ENCODE data around the gene SPACA7.

SPACA7 gene

DNA sequence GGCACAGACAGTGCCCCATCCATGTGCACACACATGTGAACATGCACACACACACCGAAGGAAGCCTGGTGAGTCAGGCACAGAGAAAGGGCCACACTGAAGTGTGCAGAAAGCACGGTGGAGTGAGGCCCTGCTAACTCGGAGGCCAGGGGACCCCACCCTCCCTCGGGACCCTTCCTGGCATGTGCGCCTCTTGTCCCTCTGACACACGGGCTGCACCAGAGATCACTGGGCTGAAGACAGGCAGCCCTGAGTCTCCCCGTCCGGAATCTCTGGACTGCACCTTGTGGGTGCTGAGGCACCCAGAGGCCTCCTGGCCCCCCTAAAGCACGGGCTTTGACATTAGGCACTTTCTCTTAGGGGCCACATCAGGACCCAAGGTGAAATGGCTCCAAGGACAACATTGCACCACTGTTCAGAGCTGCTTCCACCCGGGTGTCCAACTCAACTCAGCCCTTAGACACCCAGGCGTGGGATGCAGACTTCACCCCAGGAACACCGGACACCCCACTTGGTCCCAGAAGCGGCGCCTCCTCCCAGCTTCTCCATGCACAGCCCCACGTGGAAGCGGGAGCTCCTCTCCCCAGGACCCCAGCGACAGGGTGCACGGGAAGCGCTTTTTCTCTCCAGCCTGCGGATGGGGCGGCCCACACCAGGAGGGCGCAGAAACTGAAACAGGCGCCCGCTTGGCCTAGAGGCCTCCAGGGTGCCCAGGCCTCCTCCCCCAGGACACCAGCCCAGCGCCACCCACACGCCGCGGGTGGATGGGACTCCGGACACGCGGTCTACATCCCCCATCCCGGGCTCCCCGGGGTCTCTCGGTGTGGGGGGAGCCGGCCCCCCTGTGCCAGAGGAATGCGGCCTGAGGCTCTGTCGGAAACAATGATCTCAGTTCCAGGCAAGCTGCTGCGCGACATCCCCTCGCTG is 90.2 kb downstream of the SPACA7 start:
- no peaks in the 10 kb centered on the region for H3K36me3 ChIP-seq (ENCODE audit: control insufficient read depth, insufficient read depth, low read length)
- no peak overlapping the region for H3K27ac ChIP-seq (ENCODE audit: low read depth, low read length, severe bottlenecking)
- no peaks in the 10 kb centered on the region for H3K4me1 ChIP-seq (ENCODE audit: control insufficient read depth, insufficient read depth, low read length, poor library complexity, severe bottlenecking)

DNA sequence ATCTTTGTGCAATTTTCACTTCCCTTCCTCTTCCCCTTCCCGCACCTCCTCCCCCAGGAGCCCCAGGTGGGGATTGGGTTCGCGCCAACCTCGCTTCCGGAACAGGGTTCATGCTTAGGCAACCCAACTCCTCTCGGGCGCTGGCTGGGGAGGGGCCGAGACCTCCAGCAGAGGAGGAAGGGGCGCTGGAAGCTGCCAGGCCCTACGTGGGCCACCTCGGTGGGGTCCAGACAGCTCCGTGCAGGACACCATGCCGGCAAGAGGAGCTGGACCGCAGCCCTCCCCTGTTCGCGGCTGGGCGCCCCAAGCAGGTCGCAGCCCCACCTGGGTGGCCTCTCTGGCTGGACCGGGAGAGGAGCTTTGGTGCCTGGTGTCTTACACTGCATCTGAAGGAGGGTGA is 91.1 kb downstream of the SPACA7 start:
- Histone ChIP-seq H3K4me3 (ENCODE audit: extremely low read depth, insufficient read depth, low read length, poor library complexity, severe bottlenecking) (no peak overlapping the region), H3K4me1 (ENCODE audit: control insufficient read depth, insufficient read depth, low read length, poor library complexity, severe bottlenecking) (no peaks in the 10 kb centered on the region), H3K9me3 (ENCODE audit: control insufficient read depth, low read length) (no peaks in the 10 kb centered on the region), H3K36me3 (ENCODE audit: control insufficient read depth, insufficient read depth, low read length) (no peaks in the 10 kb centered on the region), H3K27ac (ENCODE audit: low read depth, low read length, severe bottlenecking) (no peak overlapping the region)
- 95 to 96% methylated on average over 14 to 19 of the region's 19 CpGs for WGBS, 2 experiments (ENCODE audit: insufficient coverage in 2 of 2)

More for the DNA sequence above, 90.2 kb downstream of the SPACA7 start:
- Histone ChIP-seq H3K9me3 (ENCODE audit: control insufficient read depth, low read length) (no peaks in the 10 kb centered on the region), H3K4me3 (ENCODE audit: extremely low read depth, insufficient read depth, low read length, poor library complexity, severe bottlenecking) (no peak overlapping the region)
- WGBS, 2 experiments (ENCODE audit: insufficient coverage in 2 of 2) = 91% methylated on average over 21 to 40 of the region's 40 CpGs

DNA sequence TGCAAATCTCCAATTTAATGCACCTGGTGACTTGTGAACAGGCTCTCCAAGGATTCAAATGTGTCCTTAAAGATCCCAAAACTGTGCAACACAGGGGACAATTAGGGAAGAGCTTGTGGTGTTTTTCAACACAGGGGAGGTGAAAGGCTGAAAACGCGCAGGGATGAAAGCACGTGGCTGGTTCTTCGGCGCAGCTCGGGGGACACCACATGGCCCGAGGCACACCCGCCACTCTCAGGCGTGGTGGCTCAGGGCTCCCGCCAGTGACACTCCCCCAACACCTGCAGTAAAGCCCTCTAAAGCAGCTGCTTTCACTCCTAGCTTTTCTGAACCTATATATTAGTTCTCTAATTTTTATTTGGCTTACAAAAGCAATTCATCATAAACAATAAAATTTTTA is 91.9 kb downstream of the SPACA7 start:
- no peak overlapping the region for H3K4me3 ChIP-seq (ENCODE audit: extremely low read depth, insufficient read depth, low read length, poor library complexity, severe bottlenecking)
- no peaks in the 10 kb centered on the region for H3K36me3 ChIP-seq (ENCODE audit: control insufficient read depth, insufficient read depth, low read length)
- 91 to 92% methylated on average over 9 to 10 of the region's 10 CpGs for WGBS, 2 experiments (ENCODE audit: insufficient coverage in 2 of 2)
- H3K9me3 ChIP-seq (ENCODE audit: control insufficient read depth, low read length) = no peaks in the 10 kb centered on the region
- H3K27ac ChIP-seq (ENCODE audit: low read depth, low read length, severe bottlenecking) = no peak overlapping the region
- H3K4me1 ChIP-seq (ENCODE audit: control insufficient read depth, insufficient read depth, low read length, poor library complexity, severe bottlenecking) = no peaks in the 10 kb centered on the region

DNA sequence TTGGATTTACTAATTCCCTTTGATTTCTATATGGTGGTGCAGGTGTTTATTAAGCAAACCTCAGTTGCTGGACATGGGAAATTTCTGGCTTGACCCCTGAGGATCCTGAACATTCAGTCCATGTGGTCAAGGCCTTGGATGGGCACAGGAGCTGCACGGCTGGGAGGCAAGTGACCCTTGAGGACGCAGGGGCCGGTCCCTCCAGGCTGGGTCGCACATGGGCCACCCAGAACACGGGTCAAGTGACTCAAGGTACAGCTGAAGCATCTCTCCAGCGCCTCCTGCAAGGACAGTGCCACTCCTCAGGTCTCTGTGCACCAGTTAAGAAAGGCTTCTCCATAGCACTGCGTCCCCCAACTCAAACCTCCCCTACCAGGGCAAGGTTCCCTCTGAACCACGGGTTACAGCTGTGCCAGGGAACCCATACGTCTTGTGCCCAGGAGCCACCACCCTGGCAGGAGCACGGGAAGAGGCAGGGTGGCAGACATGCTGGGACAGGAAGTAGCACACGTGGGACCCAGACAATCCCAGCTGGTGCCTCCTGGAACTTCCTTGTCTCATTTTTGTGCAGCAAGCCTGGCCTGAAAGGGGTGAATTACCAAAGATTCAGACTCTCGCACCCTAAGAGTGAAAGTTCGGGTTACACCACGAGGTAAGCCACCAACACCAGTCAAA is 93.1 kb downstream of the SPACA7 start:
- no peak overlapping the region for H3K27ac ChIP-seq (ENCODE audit: low read depth, low read length, severe bottlenecking)
- H3K9me3 ChIP-seq (ENCODE audit: control insufficient read depth, low read length) = no peaks in the 10 kb centered on the region
- no peaks in the 10 kb centered on the region for H3K4me1 ChIP-seq (ENCODE audit: control insufficient read depth, insufficient read depth, low read length, poor library complexity, severe bottlenecking)
- WGBS, 2 experiments (ENCODE audit: insufficient coverage in 2 of 2) = 85 to 92% methylated on average over 10 to 14 of the region's 14 CpGs
- H3K36me3 ChIP-seq (ENCODE audit: control insufficient read depth, insufficient read depth, low read length) = no peaks in the 10 kb centered on the region
- no peak overlapping the region for H3K4me3 ChIP-seq (ENCODE audit: extremely low read depth, insufficient read depth, low read length, poor library complexity, severe bottlenecking)

DNA sequence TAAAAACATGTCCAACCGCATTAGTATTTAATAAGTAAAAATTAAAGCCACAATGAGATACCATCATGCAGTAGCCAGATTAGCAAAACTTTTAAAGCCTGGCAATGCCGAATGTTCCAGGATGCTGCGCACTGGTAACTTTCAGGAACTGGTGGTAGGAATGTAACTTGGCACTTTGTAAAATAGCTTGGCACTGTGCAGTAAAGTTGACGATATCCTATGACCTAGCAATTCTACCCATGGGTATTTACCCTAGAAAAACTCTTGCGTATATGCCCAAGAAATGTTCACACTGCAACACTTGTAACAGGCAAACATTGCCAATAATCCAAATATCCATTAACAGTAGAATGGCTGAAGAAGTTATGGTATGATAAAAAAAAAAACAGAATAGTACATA is 97.7 kb downstream of the SPACA7 start:
- H3K27ac ChIP-seq (ENCODE audit: low read depth, low read length, severe bottlenecking) = no peak overlapping the region
- no peaks in the 10 kb centered on the region for H3K4me1 ChIP-seq (ENCODE audit: control insufficient read depth, insufficient read depth, low read length, poor library complexity, severe bottlenecking)
- no peaks in the 10 kb centered on the region for H3K9me3 ChIP-seq (ENCODE audit: control insufficient read depth, low read length)
- no peaks in the 10 kb centered on the region for H3K36me3 ChIP-seq (ENCODE audit: control insufficient read depth, insufficient read depth, low read length)
- no peak overlapping the region for H3K4me3 ChIP-seq (ENCODE audit: extremely low read depth, insufficient read depth, low read length, poor library complexity, severe bottlenecking)
- 88 to 100% methylated on average over 2 to 3 of the region's 5 CpGs for WGBS, 2 experiments (ENCODE audit: insufficient coverage in 2 of 2)

DNA sequence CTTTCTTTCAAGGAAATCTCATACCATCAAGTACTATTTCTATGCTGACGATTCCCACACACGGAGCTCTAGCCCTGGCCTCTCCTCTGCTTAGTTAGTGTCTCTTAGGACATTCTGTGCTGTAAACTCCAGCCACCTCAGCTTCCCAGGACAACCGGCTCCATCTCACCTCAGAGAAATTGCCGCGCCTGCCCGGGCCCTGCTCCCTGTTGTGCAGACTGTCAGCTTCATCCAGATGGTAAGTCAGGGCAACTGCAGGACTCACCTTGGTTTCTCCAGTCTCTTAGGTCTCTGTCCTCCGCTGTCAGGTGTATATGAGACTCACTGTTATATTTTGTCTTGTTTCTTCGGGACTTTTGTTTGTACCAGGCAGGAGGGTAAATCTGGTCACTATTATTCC is 98.7 kb downstream of the SPACA7 start:
- 81 to 93% methylated on average over 6 of the region's 8 CpGs for WGBS, 2 experiments (ENCODE audit: insufficient coverage in 2 of 2)
- H3K36me3 ChIP-seq (ENCODE audit: control insufficient read depth, insufficient read depth, low read length) = no peaks in the 10 kb centered on the region

DNA sequence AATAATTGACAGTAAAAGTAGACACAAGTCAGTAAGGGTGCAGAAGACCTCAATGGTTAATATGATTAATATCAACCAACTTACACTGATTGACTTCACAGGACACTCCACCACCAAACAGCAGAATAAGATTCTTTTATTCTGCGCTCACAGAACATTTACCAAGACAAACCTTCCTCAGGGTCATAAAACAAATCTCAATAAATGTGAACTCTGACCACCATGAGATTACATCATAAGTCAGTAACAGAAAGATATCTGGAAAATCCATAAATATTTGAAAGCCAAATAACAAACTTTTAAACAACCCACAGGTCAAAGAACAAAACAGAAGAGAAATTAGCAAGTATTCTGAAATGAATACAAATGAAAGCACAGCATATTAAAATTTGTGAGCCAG is 99.7 kb downstream of the SPACA7 start:
- Histone ChIP-seq H3K36me3 (ENCODE audit: control insufficient read depth, insufficient read depth, low read length) (no peaks in the 10 kb centered on the region), H3K4me1 (ENCODE audit: control insufficient read depth, insufficient read depth, low read length, poor library complexity, severe bottlenecking) (no peaks in the 10 kb centered on the region), H3K4me3 (ENCODE audit: extremely low read depth, insufficient read depth, low read length, poor library complexity, severe bottlenecking) (no peak overlapping the region), H3K27ac (ENCODE audit: low read depth, low read length, severe bottlenecking) (no peak overlapping the region), H3K9me3 (ENCODE audit: control insufficient read depth, low read length) (no peaks in the 10 kb centered on the region)
- 100% methylated on average over 1 of the region's 1 CpG for WGBS, 2 experiments (ENCODE audit: insufficient coverage in 2 of 2)

More for the DNA sequence above, 98.7 kb downstream of the SPACA7 start:
- Histone ChIP-seq H3K4me1 (ENCODE audit: control insufficient read depth, insufficient read depth, low read length, poor library complexity, severe bottlenecking) (no peaks in the 10 kb centered on the region), H3K27ac (ENCODE audit: low read depth, low read length, severe bottlenecking) (no peak overlapping the region), H3K4me3 (ENCODE audit: extremely low read depth, insufficient read depth, low read length, poor library complexity, severe bottlenecking) (no peak overlapping the region), H3K9me3 (ENCODE audit: control insufficient read depth, low read length) (no peaks in the 10 kb centered on the region)

DNA sequence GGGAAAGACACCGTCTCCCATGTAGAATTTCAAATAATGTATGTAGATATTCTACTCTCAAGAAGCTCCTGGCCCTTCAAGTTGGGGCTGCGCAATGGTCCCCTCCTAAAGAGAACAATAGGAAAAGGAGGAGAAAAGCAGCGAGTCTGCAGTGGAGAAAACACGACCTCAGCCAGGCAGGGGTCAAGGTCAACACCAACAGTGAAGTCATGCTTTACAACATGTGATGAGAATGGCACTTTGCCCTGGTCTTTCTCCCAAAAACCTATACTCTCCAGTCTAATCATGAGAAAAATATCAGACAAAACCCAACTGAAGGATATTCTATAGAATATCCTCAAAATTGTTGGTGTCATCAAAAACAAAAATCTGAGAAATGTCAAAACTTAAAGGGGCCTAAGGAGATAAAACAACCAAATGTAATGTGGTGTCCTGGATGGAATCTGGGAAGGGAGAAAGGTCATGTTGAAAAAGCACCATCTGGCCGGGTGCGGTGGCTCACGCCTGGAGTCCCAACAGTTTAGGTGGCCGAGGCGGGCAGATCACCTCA is 101.0 kb downstream of the SPACA7 start:
- Histone ChIP-seq H3K36me3 (ENCODE audit: control insufficient read depth, insufficient read depth, low read length) (no peaks in the 10 kb centered on the region), H3K4me1 (ENCODE audit: control insufficient read depth, insufficient read depth, low read length, poor library complexity, severe bottlenecking) (no peaks in the 10 kb centered on the region), H3K27ac (ENCODE audit: low read depth, low read length, severe bottlenecking) (no peak overlapping the region), H3K4me3 (ENCODE audit: extremely low read depth, insufficient read depth, low read length, poor library complexity, severe bottlenecking) (no peak overlapping the region), H3K9me3 (ENCODE audit: control insufficient read depth, low read length) (no peaks in the 10 kb centered on the region)
- 82 to 100% methylated on average over 3 to 6 of the region's 9 CpGs for WGBS, 2 experiments (ENCODE audit: insufficient coverage in 2 of 2)

DNA sequence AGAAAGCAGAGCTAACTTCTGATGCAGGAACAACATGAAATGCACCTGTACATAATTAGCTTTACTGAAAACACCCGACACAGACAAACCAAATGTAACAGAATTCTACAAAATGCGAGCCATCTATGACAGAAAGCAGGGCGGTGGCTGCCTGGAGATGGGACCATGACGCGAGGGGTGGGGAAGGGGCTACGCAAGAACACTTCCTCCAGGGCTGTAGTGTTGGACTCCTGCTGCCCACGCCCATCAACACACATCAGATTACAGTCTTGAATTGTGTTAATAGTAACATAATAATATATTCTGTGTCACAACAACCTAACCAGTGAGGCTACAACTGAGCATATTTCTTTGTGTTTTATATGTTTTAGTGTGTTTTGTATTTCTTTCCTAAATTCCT is 103.2 kb downstream of the SPACA7 start:
- Histone ChIP-seq H3K36me3 (ENCODE audit: control insufficient read depth, insufficient read depth, low read length) (peaks cover 6% of the 10 kb centered on the region), H3K4me3 (ENCODE audit: extremely low read depth, insufficient read depth, low read length, poor library complexity, severe bottlenecking) (no peak overlapping the region), H3K4me1 (ENCODE audit: control insufficient read depth, insufficient read depth, low read length, poor library complexity, severe bottlenecking) (no peaks in the 10 kb centered on the region), H3K9me3 (ENCODE audit: control insufficient read depth, low read length) (no peaks in the 10 kb centered on the region), H3K27ac (ENCODE audit: low read depth, low read length, severe bottlenecking) (no peak overlapping the region)
- 95 to 100% methylated on average over 3 to 4 of the region's 7 CpGs for WGBS, 2 experiments (ENCODE audit: insufficient coverage in 2 of 2)

DNA sequence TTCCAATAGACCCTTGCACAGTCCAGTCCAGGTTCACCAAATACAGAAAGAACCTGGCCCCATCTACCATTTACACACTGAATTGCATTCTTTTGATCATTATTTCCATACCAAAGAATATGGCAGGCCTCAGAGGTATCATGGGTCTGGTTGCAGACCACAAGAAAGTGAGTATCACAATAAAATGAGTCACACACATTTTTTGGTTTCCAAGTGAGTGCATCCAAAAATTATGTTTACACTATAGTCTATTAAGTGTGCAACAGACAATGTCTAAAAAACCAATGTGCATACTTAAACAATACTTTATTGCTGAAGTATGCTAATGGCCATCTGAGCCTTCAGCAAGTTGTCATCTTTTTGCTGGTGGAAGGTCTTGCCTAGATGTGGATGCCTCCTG is 105.3 kb downstream of the SPACA7 start:
- no peaks in the 10 kb centered on the region for H3K9me3 ChIP-seq (ENCODE audit: control insufficient read depth, low read length)
- peaks cover 6% of the 10 kb centered on the region for H3K36me3 ChIP-seq (ENCODE audit: control insufficient read depth, insufficient read depth, low read length)
- no peak overlapping the region for H3K4me3 ChIP-seq (ENCODE audit: extremely low read depth, insufficient read depth, low read length, poor library complexity, severe bottlenecking)
- no peaks in the 10 kb centered on the region for H3K4me1 ChIP-seq (ENCODE audit: control insufficient read depth, insufficient read depth, low read length, poor library complexity, severe bottlenecking)
- no peak overlapping the region for H3K27ac ChIP-seq (ENCODE audit: low read depth, low read length, severe bottlenecking)
